Activated CD8-positive, alpha-beta memory T cell treated with anti-CD3 and anti-CD28 coated beads for 4 hours (primary cell): ENCODE results near the gene ZNF500.
"Not testable (repeated sequence)": the region's sequence is repeated elsewhere in the genome, so short reads cannot be mapped to it uniquely, and the experiment has no call there.

ENCODE experiments used
- DNase-seq, 2 donors: peaks; one replicate each; pipeline ENCODE4 v3.0.0-alpha.2; 2020; ENCODE audit warnings: low read depth in 2 of 2

ZNF500 gene

GRCh38 chr16:4796982-4797804 is 30.2 kb upstream of the ZNF500 start:
- no peak for DNase-seq

GRCh38 chr16:4795828-4796572 is 29.0 kb upstream of the ZNF500 start:
- DNase-seq = no peak

GRCh38 chr16:4795181-4795827 is 28.3 kb upstream of the ZNF500 start, which contains the start of gene SMIM22:
TSS of gene SMIM22 (plus strand) at chr16:4795369. CDS start at chr16:4795735, 366 bp downstream.
- DNase-seq = no peak

GRCh38 chr16:4792951-4793513 is 26.1 kb upstream of the ZNF500 start:
- DNase-seq = no peak

- no peak for DNase-seq
Measured at GRCh38 chr16:4790871-4791270, 23.9 kb upstream of the ZNF500 start.

- no peak for DNase-seq
Measured at GRCh38 chr16:4790261-4790660, 23.3 kb upstream of the ZNF500 start.

- DNase-seq = no peak
Measured at GRCh38 chr16:4788910-4789309, 21.9 kb upstream of the ZNF500 start.

- DNase-seq = no peak
Measured at GRCh38 chr16:4788489-4788889, 21.5 kb upstream of the ZNF500 start.

- no peak for DNase-seq
Measured at GRCh38 chr16:4787627-4788482, 20.9 kb upstream of the ZNF500 start, which contains the start of gene SEPTIN12. TSS of gene SEPTIN12 (minus strand) at chr16:4788345. CDS start at chr16:4787645, 700 bp downstream.

- no peak for DNase-seq
Measured at GRCh38 chr16:4787068-4787467, 20.1 kb upstream of the ZNF500 start.

GRCh38 chr16:4785758-4786433 is 18.9 kb upstream of the ZNF500 start:
- no peak for DNase-seq

- not testable (repeated sequence) for DNase-seq
Measured at GRCh38 chr16:4784444-4784987, 17.6 kb upstream of the ZNF500 start.

- DNase-seq = no peak
Measured at GRCh38 chr16:4783951-4784336, 17.0 kb upstream of the ZNF500 start.

- no peak for DNase-seq
Measured at GRCh38 chr16:4783251-4783950, 16.4 kb upstream of the ZNF500 start.

GRCh38 chr16:4780235-4780634 is 13.3 kb upstream of the ZNF500 start:
- no peak for DNase-seq

- DNase-seq = no peak
Measured at GRCh38 chr16:4778050-4778392, 11.1 kb upstream of the ZNF500 start.

- DNase-seq = no peak
Measured at GRCh38 chr16:4777339-4778049, 10.5 kb upstream of the ZNF500 start.

- DNase-seq = no peak
Measured at GRCh38 chr16:4776141-4776705, 9.3 kb upstream of the ZNF500 start.

- DNase-seq = no peak
Measured at GRCh38 chr16:4775005-4775404, 8.0 kb upstream of the ZNF500 start.
